H1 (cell line): ENCODE results near the gene METRNL. TPM values are rescaled to one million over a fixed set of nuclear protein-coding genes. Genes with fewer than 3 reads are reported as not detected.

Source experiments
- CTCF ChIP-seq, 3 experiments: IDR thresholded peaks; 1 replicate in 2 of 3; 2 replicates in 1 of 3; pipeline versions ENCODE4 v1.5.1 to v1.6.1; 2011; ENCODE audit warnings: low read length in 3 of 3, mild to moderate bottlenecking in 3 of 3, inconsistent platforms in 2 of 3, low read depth in 1 of 3, moderate library complexity in 1 of 3; ENCODE audit not compliant: insufficient read depth in 1 of 3; ENCODE audit errors: control extremely low read depth in 1 of 3
- FOSL1 ChIP-seq: IDR thresholded peaks from 2 replicates; pipeline ENCODE4 v1.6.1; 2011; ENCODE audit warnings: mild to moderate bottlenecking, low read depth, low read length, moderate library complexity; ENCODE audit not compliant: insufficient read depth
- MAFK ChIP-seq: IDR thresholded peaks from 2 replicates; pipeline ENCODE4 v1.6.1; 2012; ENCODE audit warnings: low read depth, mild to moderate bottlenecking, improper control_type of control experiment, low read length
- POU5F1 ChIP-seq: IDR thresholded peaks from 2 replicates; pipeline ENCODE4 v1.6.1; 2011; ENCODE audit warnings: low read depth, mild to moderate bottlenecking, low read length, moderate library complexity
- polyA plus RNA-seq, 7 experiments: library from polyadenylated mRNA; depleted of rRNA in 3 of 7; stranded (reverse) in 5 of 7; unstranded in 2 of 7; fragments of >200 nt in 5 of 7; fragments of 200-250 nt in 2 of 7; gene quantifications; 1 replicate in 5 of 7; 2 replicates in 1 of 7; 4 replicates in 1 of 7; pipeline versions ENCODE4 v1.2.1 to v1.2.3, GENCODE V29; 2011 to 2013; ENCODE audit warnings: missing spikeins in 2 of 7, mixed read lengths in 2 of 7
- total RNA-seq: library from RNA; stranded (reverse); fragmentation: NEBNext Ultra II Directional; extraction: Animal tissue kit (Norgen Biotek cat#: 25700); gene quantifications from 2 replicates; pipeline ENCODE4 v1.2.1, GENCODE V29; 2021

METRNL gene
- total and polyA plus RNA-seq, 2 of the 8 experiments (the other 6 are each of a cell fraction or from before 2014, with no cell fraction given): 13.9 to 14.2 TPM

DNA sequence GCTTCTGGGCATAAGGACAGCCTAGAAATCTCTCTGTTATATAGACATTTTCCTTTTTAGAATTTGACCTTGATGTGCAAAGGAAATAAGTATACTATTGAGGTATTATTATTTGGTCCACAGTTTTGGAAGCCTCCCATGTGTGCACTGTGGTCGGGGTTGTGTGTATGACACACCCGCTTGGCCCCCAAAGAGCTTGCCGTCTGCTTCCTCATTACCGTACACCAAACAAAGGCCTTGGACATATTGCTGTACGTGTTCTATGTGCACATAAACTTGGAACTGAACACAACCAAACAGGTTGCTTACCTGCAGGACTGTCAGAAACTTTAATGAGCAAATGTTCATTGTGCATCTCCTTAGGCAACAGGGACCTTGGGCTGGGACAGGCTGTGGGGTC is 38.2 kb downstream of the METRNL start (continued):
- no peak for TF ChIP-seq MAFK
- TF ChIP-seq FOSL1: no peak
- no peak for TF ChIP-seq CTCF (IDR thresholded peaks at IDR 0.05; ENCODE audit: control extremely low read depth in 1 of 3, insufficient read depth in 1 of 3, low read depth in 1 of 3, low read length in 3 of 3)
- TF ChIP-seq POU5F1: no peak
